GM18511 (cell line): ENCODE results near the gene UBE2Q1.

ENCODE experiments used
- ATAC-seq: cut with Tn5 transposase; IDR thresholded peaks from one replicate; pipeline ENCODE4 v1.9.1; 2021; ENCODE audit warnings: mild to moderate bottlenecking, moderate library complexity; ENCODE audit not compliant: unreplicated experiment

The UBE2Q1 gene

GRCh38 chr1:154557939-154558719 lies at the start of gene UBE2Q1:
TSS of gene UBE2Q1 (minus strand) at chr1:154558662. CDS start at chr1:154558553, 109 bp downstream.
- ATAC-seq: peak; percentile 11

- ATAC-seq: peak; percentile 77
Observed at GRCh38 chr1:154607609-154608396, 49.3 kb upstream of the UBE2Q1 start, which contains the start of gene ADAR. TSS of gene ADAR (minus strand) at chr1:154608186. CDS start at chr1:154608006, 180 bp downstream.

- no peak for ATAC-seq
Observed at GRCh38 chr1:154607106-154607608, 48.7 kb upstream of the UBE2Q1 start.

GRCh38 chr1:154605534-154605933 lies 47.1 kb upstream of the UBE2Q1 start:
- ATAC-seq: no peak

GRCh38 chr1:154603317-154603716 lies 44.9 kb upstream of the UBE2Q1 start:
- no peak for ATAC-seq

- no peak for ATAC-seq
Observed at GRCh38 chr1:154599658-154600057, 41.2 kb upstream of the UBE2Q1 start.

GRCh38 chr1:154598871-154599635 lies 40.6 kb upstream of the UBE2Q1 start:
- no peak for ATAC-seq

- no peak for ATAC-seq
Observed at GRCh38 chr1:154595621-154596020, 37.2 kb upstream of the UBE2Q1 start.

- no peak for ATAC-seq
Observed at GRCh38 chr1:154594811-154595210, 36.3 kb upstream of the UBE2Q1 start.

- no peak for ATAC-seq
Observed at GRCh38 chr1:154593390-154593789, 34.9 kb upstream of the UBE2Q1 start.

- no peak for ATAC-seq
Observed at GRCh38 chr1:154591206-154591605, 32.7 kb upstream of the UBE2Q1 start.

GRCh38 chr1:154590756-154591155 lies 32.3 kb upstream of the UBE2Q1 start:
- ATAC-seq: no peak

GRCh38 chr1:154589780-154590179 lies 31.3 kb upstream of the UBE2Q1 start:
- no peak for ATAC-seq

GRCh38 chr1:154586641-154587040 lies 28.2 kb upstream of the UBE2Q1 start:
- no peak for ATAC-seq

GRCh38 chr1:154586231-154586630 lies 27.8 kb upstream of the UBE2Q1 start:
- ATAC-seq: no peak

GRCh38 chr1:154584267-154584994 lies 26.0 kb upstream of the UBE2Q1 start:
- ATAC-seq: no peak

GRCh38 chr1:154583773-154584172 lies 25.3 kb upstream of the UBE2Q1 start:
- ATAC-seq: no peak

GRCh38 chr1:154582885-154583284 lies 24.4 kb upstream of the UBE2Q1 start:
- ATAC-seq: no peak

GRCh38 chr1:154581766-154582165 lies 23.3 kb upstream of the UBE2Q1 start:
- ATAC-seq: no peak

GRCh38 chr1:154579374-154579773 lies 20.9 kb upstream of the UBE2Q1 start:
- ATAC-seq: no peak
